ENCODE results near the gene DHRS3.
"Not testable (repeated sequence)": the region's sequence is repeated elsewhere in the genome, so short reads cannot be mapped to it uniquely, and the experiment has no call there.

DHRS3 gene
- total RNA-seq = 14.3 to 118 (median 62.1) reads per million in 17 experiments

GRCh38 chr1:12617901-12618660 lies at the start of gene DHRS3:
Gene DHRS3 (minus strand): TSS chr1:12618210. CDS start chr1:12617348, 862 bp downstream.
- peak; percentile 68 to 88 (median 84) for DNase-seq

- no peak for DNase-seq
Measured at GRCh38 chr1:12666141-12666735, 48.2 kb upstream of the DHRS3 start.

- no peak for DNase-seq
Measured at GRCh38 chr1:12665511-12665910, 47.5 kb upstream of the DHRS3 start.

- no peak for DNase-seq
Measured at GRCh38 chr1:12662556-12662955, 44.5 kb upstream of the DHRS3 start.

GRCh38 chr1:12661606-12662219 lies 43.7 kb upstream of the DHRS3 start:
- no peak for DNase-seq

GRCh38 chr1:12658531-12659453 lies 40.8 kb upstream of the DHRS3 start:
- peak; percentile 80 to 88 (median 81) for DNase-seq

- DNase-seq = not testable (repeated sequence)
Measured at GRCh38 chr1:12657885-12658512, 40.0 kb upstream of the DHRS3 start.

- no peak for DNase-seq
Measured at GRCh38 chr1:12657060-12657884, 39.3 kb upstream of the DHRS3 start.

GRCh38 chr1:12656575-12656974 lies 38.6 kb upstream of the DHRS3 start:
- DNase-seq = no peak

GRCh38 chr1:12654657-12655056 lies 36.6 kb upstream of the DHRS3 start:
- no peak for DNase-seq

- no peak for DNase-seq
Measured at GRCh38 chr1:12654004-12654567, 36.1 kb upstream of the DHRS3 start.

- DNase-seq = no peak
Measured at GRCh38 chr1:12649971-12650421, 32.0 kb upstream of the DHRS3 start.

- DNase-seq = no peak
Measured at GRCh38 chr1:12648741-12649140, 30.7 kb upstream of the DHRS3 start.

GRCh38 chr1:12645401-12645800 lies 27.4 kb upstream of the DHRS3 start:
- DNase-seq = not testable (repeated sequence)

GRCh38 chr1:12644829-12645228 lies 26.8 kb upstream of the DHRS3 start:
- DNase-seq = no peak

GRCh38 chr1:12644237-12644636 lies 26.2 kb upstream of the DHRS3 start:
- no peak for DNase-seq

- DNase-seq = no peak
Measured at GRCh38 chr1:12643785-12644184, 25.8 kb upstream of the DHRS3 start, which contains the start of gene AADACL4. Gene AADACL4 (plus strand): TSS chr1:12644085. CDS start chr1:12644547, 462 bp downstream.

- no peak for DNase-seq
Measured at GRCh38 chr1:12643079-12643478, 25.1 kb upstream of the DHRS3 start.

GRCh38 chr1:12640958-12641272 lies 22.9 kb upstream of the DHRS3 start:
- no peak for DNase-seq

GRCh38 chr1:12640237-12640957 lies 22.4 kb upstream of the DHRS3 start:
- DNase-seq = peak in 2 of 4 experiments; percentile 15 to 29
